ENCODE data around the gene KHSRP.

KHSRP gene

GRCh38 chr19:6448045-6448444 is 23.4 kb upstream of the KHSRP start:
- Histone ChIP-seq H3K4me3 (ENCODE audit: low read depth, low read length) (no peak overlapping the region), H4K8ac (ENCODE audit: low read depth, low read length) (no peak overlapping the region), H3K27ac (ENCODE audit: low read depth, low read length) (no peak overlapping the region), H2BK12ac (ENCODE audit: low read length) (no peak overlapping the region), H3K4me2 (ENCODE audit: low read length) (no peak overlapping the region), H3K4ac (ENCODE audit: low read depth, low read length) (no peak overlapping the region), H3K9ac (ENCODE audit: low read length) (no peak overlapping the region), H2BK5ac (ENCODE audit: low read depth, low read length, poor library complexity) (no peak overlapping the region), H3K27me3 (ENCODE audit: insufficient read depth, low read length) (no peaks in the 10 kb centered on the region), H3K79me2 (ENCODE audit: control insufficient read depth, insufficient read depth, low read length, poor library complexity) (no peaks in the 10 kb centered on the region), H2AFZ (ENCODE audit: insufficient read depth, low read length, poor library complexity) (no peak overlapping the region), H3K4me1 (ENCODE audit: control insufficient read depth in 1 of 2, insufficient read depth in 2 of 2, low read length in 2 of 2) (no peaks in the 10 kb centered on the region), H2BK120ac (ENCODE audit: insufficient read depth, low read length, poor library complexity) (no peak overlapping the region), H3K9me3 (ENCODE audit: insufficient read depth, low read depth, low read length) (no peaks in the 10 kb centered on the region), H3K79me1 (ENCODE audit: low read length) (no peaks in the 10 kb centered on the region), H4K12ac (ENCODE audit: low read depth, low read length) (no peak overlapping the region), H3K36me3 (ENCODE audit: control insufficient read depth in 1 of 2, insufficient read depth in 2 of 2, low read length in 2 of 2) (peaks cover 0 to 2% of the 10 kb centered on the region in 2 experiments), H3K14ac (ENCODE audit: low read length) (no peak overlapping the region), H2AK5ac (ENCODE audit: low read length) (no peak overlapping the region), H3K18ac (ENCODE audit: low read length) (no peak overlapping the region), H4K91ac (ENCODE audit: low read depth, low read length) (no peak overlapping the region), H3K23ac (ENCODE audit: low read length) (no peak overlapping the region)
- DNase-seq, result no peak
- no CpG with 5 or more reads among the region's 3 CpGs for WGBS (ENCODE audit: extremely low coverage, insufficient coverage, insufficient read length)

GRCh38 chr19:6446452-6446851 is 21.8 kb upstream of the KHSRP start:
- no peak overlapping the region for H3K27ac ChIP-seq (ENCODE audit: low read depth, low read length)
- no peaks in the 10 kb centered on the region for H3K9me3 ChIP-seq (ENCODE audit: insufficient read depth, low read depth, low read length)
- no peak overlapping the region for H2BK120ac ChIP-seq (ENCODE audit: insufficient read depth, low read length, poor library complexity)
- no peak overlapping the region for H2AK5ac ChIP-seq (ENCODE audit: low read length)
- H3K23ac ChIP-seq (ENCODE audit: low read length), result no peak overlapping the region
- no peak overlapping the region for H3K14ac ChIP-seq (ENCODE audit: low read length)
- H2BK5ac ChIP-seq (ENCODE audit: low read depth, low read length, poor library complexity), result no peak overlapping the region
- no peak overlapping the region for H3K4me3 ChIP-seq (ENCODE audit: low read depth, low read length)
- no peak overlapping the region for H4K8ac ChIP-seq (ENCODE audit: low read depth, low read length)
- WGBS (ENCODE audit: extremely low coverage, insufficient coverage, insufficient read length), result no CpG with 5 or more reads among the region's 3 CpGs
- no peak for DNase-seq
- H3K4me2 ChIP-seq (ENCODE audit: low read length), result no peak overlapping the region
- H2AFZ ChIP-seq (ENCODE audit: insufficient read depth, low read length, poor library complexity), result no peak overlapping the region
- H3K4ac ChIP-seq (ENCODE audit: low read depth, low read length), result no peak overlapping the region
- H3K79me2 ChIP-seq (ENCODE audit: control insufficient read depth, insufficient read depth, low read length, poor library complexity), result no peaks in the 10 kb centered on the region
- no peaks in the 10 kb centered on the region for H3K79me1 ChIP-seq (ENCODE audit: low read length)
- no peak overlapping the region for H2BK12ac ChIP-seq (ENCODE audit: low read length)
- H3K36me3 ChIP-seq (ENCODE audit: control insufficient read depth in 1 of 2, insufficient read depth in 2 of 2, low read length in 2 of 2), result no peaks in the 10 kb centered on the region
- H3K4me1 ChIP-seq (ENCODE audit: control insufficient read depth in 1 of 2, insufficient read depth in 2 of 2, low read length in 2 of 2), result no peaks in the 10 kb centered on the region
- no peak overlapping the region for H4K91ac ChIP-seq (ENCODE audit: low read depth, low read length)
- no peak overlapping the region for H3K9ac ChIP-seq (ENCODE audit: low read length)
- H4K12ac ChIP-seq (ENCODE audit: low read depth, low read length), result no peak overlapping the region
- no peaks in the 10 kb centered on the region for H3K27me3 ChIP-seq (ENCODE audit: insufficient read depth, low read length)
- H3K18ac ChIP-seq (ENCODE audit: low read length), result no peak overlapping the region

GRCh38 chr19:6443986-6444385 is 19.4 kb upstream of the KHSRP start:
- no peak overlapping the region for H2BK12ac ChIP-seq (ENCODE audit: low read length)
- no peaks in the 10 kb centered on the region for H3K79me1 ChIP-seq (ENCODE audit: low read length)
- no peak overlapping the region for H2AK5ac ChIP-seq (ENCODE audit: low read length)

GRCh38 chr19:6442087-6442688 is 17.6 kb upstream of the KHSRP start:
- Histone ChIP-seq H3K18ac (ENCODE audit: low read length) (no peak overlapping the region), H3K4ac (ENCODE audit: low read depth, low read length) (no peak overlapping the region), H3K27ac (ENCODE audit: low read depth, low read length) (no peak overlapping the region), H3K4me2 (ENCODE audit: low read length) (no peak overlapping the region), H3K4me1 (ENCODE audit: control insufficient read depth in 1 of 2, insufficient read depth in 2 of 2, low read length in 2 of 2) (no peaks in the 10 kb centered on the region), H4K12ac (ENCODE audit: low read depth, low read length) (no peak overlapping the region), H3K23ac (ENCODE audit: low read length) (no peak overlapping the region), H2BK5ac (ENCODE audit: low read depth, low read length, poor library complexity) (no peak overlapping the region), H2AK5ac (ENCODE audit: low read length) (no peak overlapping the region), H3K9ac (ENCODE audit: low read length) (no peak overlapping the region), H3K4me3 (ENCODE audit: low read depth, low read length) (no peak overlapping the region), H2BK12ac (ENCODE audit: low read length) (no peak overlapping the region), H4K8ac (ENCODE audit: low read depth, low read length) (no peak overlapping the region), H3K14ac (ENCODE audit: low read length) (no peak overlapping the region), H4K91ac (ENCODE audit: low read depth, low read length) (no peak overlapping the region), H2BK120ac (ENCODE audit: insufficient read depth, low read length, poor library complexity) (no peak overlapping the region), H3K79me2 (ENCODE audit: control insufficient read depth, insufficient read depth, low read length, poor library complexity) (no peaks in the 10 kb centered on the region), H3K79me1 (ENCODE audit: low read length) (no peaks in the 10 kb centered on the region), H2AFZ (ENCODE audit: insufficient read depth, low read length, poor library complexity) (no peak overlapping the region), H3K9me3 (ENCODE audit: insufficient read depth, low read depth, low read length) (no peaks in the 10 kb centered on the region), H3K27me3 (ENCODE audit: insufficient read depth, low read length) (no peaks in the 10 kb centered on the region), H3K36me3 (ENCODE audit: control insufficient read depth in 1 of 2, insufficient read depth in 2 of 2, low read length in 2 of 2) (no peaks in the 10 kb centered on the region)
- no CpG with 5 or more reads among the region's 13 CpGs for WGBS (ENCODE audit: extremely low coverage, insufficient coverage, insufficient read length)
- DNase-seq, result no peak

More at GRCh38 chr19:6443986-6444385, 19.4 kb upstream of the KHSRP start:
- no peak overlapping the region for H3K4me2 ChIP-seq (ENCODE audit: low read length)
- H3K4me3 ChIP-seq (ENCODE audit: low read depth, low read length), result no peak overlapping the region
- H2BK5ac ChIP-seq (ENCODE audit: low read depth, low read length, poor library complexity), result no peak overlapping the region
- H3K9me3 ChIP-seq (ENCODE audit: insufficient read depth, low read depth, low read length), result no peaks in the 10 kb centered on the region
- DNase-seq, result no peak
- H3K4me1 ChIP-seq (ENCODE audit: control insufficient read depth in 1 of 2, insufficient read depth in 2 of 2, low read length in 2 of 2), result no peaks in the 10 kb centered on the region
- H4K91ac ChIP-seq (ENCODE audit: low read depth, low read length), result no peak overlapping the region
- WGBS (ENCODE audit: extremely low coverage, insufficient coverage, insufficient read length), result no CpG with 5 or more reads among the region's 13 CpGs
- no peaks in the 10 kb centered on the region for H3K27me3 ChIP-seq (ENCODE audit: insufficient read depth, low read length)
- no peak overlapping the region for H3K14ac ChIP-seq (ENCODE audit: low read length)
- H3K4ac ChIP-seq (ENCODE audit: low read depth, low read length), result no peak overlapping the region
- H3K9ac ChIP-seq (ENCODE audit: low read length), result no peak overlapping the region
- no peaks in the 10 kb centered on the region for H3K36me3 ChIP-seq (ENCODE audit: control insufficient read depth in 1 of 2, insufficient read depth in 2 of 2, low read length in 2 of 2)
- H3K27ac ChIP-seq (ENCODE audit: low read depth, low read length), result no peak overlapping the region
- no peak overlapping the region for H2BK120ac ChIP-seq (ENCODE audit: insufficient read depth, low read length, poor library complexity)
- no peak overlapping the region for H3K23ac ChIP-seq (ENCODE audit: low read length)
- H3K18ac ChIP-seq (ENCODE audit: low read length), result no peak overlapping the region
- no peak overlapping the region for H4K8ac ChIP-seq (ENCODE audit: low read depth, low read length)
- no peak overlapping the region for H4K12ac ChIP-seq (ENCODE audit: low read depth, low read length)
- H3K79me2 ChIP-seq (ENCODE audit: control insufficient read depth, insufficient read depth, low read length, poor library complexity), result no peaks in the 10 kb centered on the region
- no peak overlapping the region for H2AFZ ChIP-seq (ENCODE audit: insufficient read depth, low read length, poor library complexity)
